Cardiac fibroblast (primary cell): Measurements from ENCODE around the gene NUDT16L1.

ENCODE experiments used
- DNase-seq, 2 donors: peaks; one replicate each; pipeline versions ENCODE4 v3.0.0 to v3.0.0-alpha.2; 2010; ENCODE audit warnings: low read depth in 2 of 2
- H3K4me3 ChIP-seq, 2 donors: replicated peaks in 1 of 2; 1 replicate in 1 of 2; 2 replicates in 1 of 2; pipeline ENCODE4 v1.5.1; 2011; ENCODE audit warnings: low read depth in 2 of 2, low read length in 2 of 2, mild to moderate bottlenecking in 2 of 2, moderate library complexity in 1 of 2
- CTCF ChIP-seq: IDR thresholded peaks from one replicate; pipeline ENCODE4 v1.5.1; 2011; ENCODE audit warnings: low read depth, mild to moderate bottlenecking, low read length, inconsistent platforms

NUDT16L1 gene

GRCh38 chr16:4679850-4680636 is 13.3 kb upstream of the NUDT16L1 start:
- peak in 1 of 2 donors; percentile 23 for DNase-seq
- H3K4me3 ChIP-seq, result no peak overlapping the region
- TF ChIP-seq CTCF, result no peak

- no peak for DNase-seq
- H3K4me3 ChIP-seq, result no peak overlapping the region
- TF ChIP-seq CTCF, result no peak
Observed at GRCh38 chr16:4680673-4681470, 12.5 kb upstream of the NUDT16L1 start.

- TF ChIP-seq CTCF, result no peak
- no peak overlapping the region for H3K4me3 ChIP-seq
- no peak for DNase-seq
Observed at GRCh38 chr16:4681471-4682083, 11.8 kb upstream of the NUDT16L1 start.

GRCh38 chr16:4682084-4682591 is 11.2 kb upstream of the NUDT16L1 start:
- no peak for DNase-seq
- H3K4me3 ChIP-seq, result no peak overlapping the region
- no peak for TF ChIP-seq CTCF

GRCh38 chr16:4682616-4683254 is 10.6 kb upstream of the NUDT16L1 start:
- H3K4me3 ChIP-seq, result no peak overlapping the region
- DNase-seq, result no peak
- TF ChIP-seq CTCF, result peak; percentile 27
